Activated CD4-positive, alpha-beta T cell treated with anti-CD3 and anti-CD28 coated beads, Interleukin-10, Interleukin-2, amounts not matched to agents 100 ng/mL and 50 ng/mL, durations not matched to agents 16 hours and 8 hours (primary cell): ENCODE results near the gene PRRT3.
A peak's percentile ranks its signal among the peaks of the same experiment; 100 is the strongest.

Experiments used
- DNase-seq: peaks from one replicate; pipeline ENCODE4 v3.0.0-alpha.2; 2020

Gene PRRT3

GRCh38 chr3:9951962-9952805 is at the start of gene PRRT3:
PRRT3 (minus strand) TSS chr3:9952408; CDS start chr3:9950115, 2,293 bp downstream.
- peak; percentile 69 for DNase-seq

- DNase-seq, result no peak
Observed at GRCh38 chr3:10000686-10001085, 48.5 kb upstream of the PRRT3 start.

GRCh38 chr3:9994086-9994844 is 42.1 kb upstream of the PRRT3 start:
- DNase-seq, result no peak

GRCh38 chr3:9986230-9986725 is 34.1 kb upstream of the PRRT3 start:
- no peak for DNase-seq

- no peak for DNase-seq
Observed at GRCh38 chr3:9980251-9980650, 28.0 kb upstream of the PRRT3 start.

GRCh38 chr3:9978710-9979305 is 26.6 kb upstream of the PRRT3 start:
- DNase-seq, result no peak

- DNase-seq, result peak; percentile 87
Observed at GRCh38 chr3:9976721-9977709, 24.8 kb upstream of the PRRT3 start.

- DNase-seq, result no peak
Observed at GRCh38 chr3:9970020-9970652, 17.9 kb upstream of the PRRT3 start.

GRCh38 chr3:9969632-9970019 is 17.4 kb upstream of the PRRT3 start:
- no peak for DNase-seq

GRCh38 chr3:9966841-9967240 is 14.6 kb upstream of the PRRT3 start:
- no peak for DNase-seq

- no peak for DNase-seq
Observed at GRCh38 chr3:9965200-9965875, 13.1 kb upstream of the PRRT3 start.

- no peak for DNase-seq
Observed at GRCh38 chr3:9957214-9957613, 5.0 kb upstream of the PRRT3 start.

GRCh38 chr3:9955611-9956352 is 3.6 kb upstream of the PRRT3 start:
- no peak for DNase-seq

- no peak for DNase-seq
Observed at GRCh38 chr3:9955067-9955502, 2.9 kb upstream of the PRRT3 start.

GRCh38 chr3:9951598-9951961 is 628 bp downstream of the PRRT3 start:
- DNase-seq, result no peak

GRCh38 chr3:9951126-9951525 is 1.1 kb downstream of the PRRT3 start:
- peak; percentile 29 for DNase-seq

- DNase-seq, result no peak
Observed at GRCh38 chr3:9949626-9950025, 2.6 kb downstream of the PRRT3 start.

GRCh38 chr3:9949115-9949514 is 3.1 kb downstream of the PRRT3 start:
- DNase-seq, result no peak

- no peak for DNase-seq
Observed at GRCh38 chr3:9948586-9948985, 3.6 kb downstream of the PRRT3 start.
